ENCODE results near the gene NSFL1C.
"Not testable (repeated sequence)": the region's sequence is repeated elsewhere in the genome, so short reads cannot be mapped to it uniquely, and the experiment has no call there.

GRCh38 chr20:1398185-1398584 lies 68.5 kb downstream of the NSFL1C start:
- not testable (repeated sequence) for TF ChIP-seq CTCF, POLR2A (IDR thresholded peaks at IDR 0.05)
